Measurements from ENCODE around the gene PLEKHA7. TPM values are rescaled to one million over a fixed set of nuclear protein-coding genes. Genes with fewer than 3 reads are reported as not detected.
"Not testable (repeated sequence)": the region's sequence is repeated elsewhere in the genome, so short reads cannot be mapped to it uniquely, and the experiment has no call there.

PLEKHA7 gene
- total RNA-seq, 1 experiment from 2014 or later: 20.2 TPM

GRCh38 chr11:16933291-16933690, 80.9 kb downstream of the PLEKHA7 start:
- DNase-seq (ENCODE audit: low read depth): no peak
- in situ Hi-C loops (cut with HindIII; ENCODE audit: low pct_unique_long_range_greater_than_20kb, low sequenced_read_pairs): no loop called here

DNA sequence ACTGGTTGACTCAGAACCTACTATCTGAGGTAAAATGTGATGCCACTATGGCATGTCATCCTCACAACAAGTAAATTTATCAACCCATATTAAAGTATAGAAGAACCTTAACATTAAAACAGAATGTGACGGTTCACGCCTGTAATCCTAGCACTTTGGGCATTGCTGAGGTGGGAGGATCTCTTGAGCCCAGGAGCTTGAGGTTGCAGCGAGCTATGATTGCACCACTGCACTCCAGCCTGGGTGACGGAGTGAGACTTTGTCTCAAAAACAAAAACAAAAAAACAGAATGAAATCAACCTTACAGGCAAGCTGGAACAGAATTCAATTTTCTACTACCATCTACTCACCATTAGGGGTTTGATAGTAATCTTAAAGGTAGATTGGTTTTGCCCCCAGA, 86.2 kb downstream of the PLEKHA7 start:
- no peak for DNase-seq (ENCODE audit: low read depth)
- in situ Hi-C loops (cut with HindIII; ENCODE audit: low pct_unique_long_range_greater_than_20kb, low sequenced_read_pairs): no loop called here

DNA sequence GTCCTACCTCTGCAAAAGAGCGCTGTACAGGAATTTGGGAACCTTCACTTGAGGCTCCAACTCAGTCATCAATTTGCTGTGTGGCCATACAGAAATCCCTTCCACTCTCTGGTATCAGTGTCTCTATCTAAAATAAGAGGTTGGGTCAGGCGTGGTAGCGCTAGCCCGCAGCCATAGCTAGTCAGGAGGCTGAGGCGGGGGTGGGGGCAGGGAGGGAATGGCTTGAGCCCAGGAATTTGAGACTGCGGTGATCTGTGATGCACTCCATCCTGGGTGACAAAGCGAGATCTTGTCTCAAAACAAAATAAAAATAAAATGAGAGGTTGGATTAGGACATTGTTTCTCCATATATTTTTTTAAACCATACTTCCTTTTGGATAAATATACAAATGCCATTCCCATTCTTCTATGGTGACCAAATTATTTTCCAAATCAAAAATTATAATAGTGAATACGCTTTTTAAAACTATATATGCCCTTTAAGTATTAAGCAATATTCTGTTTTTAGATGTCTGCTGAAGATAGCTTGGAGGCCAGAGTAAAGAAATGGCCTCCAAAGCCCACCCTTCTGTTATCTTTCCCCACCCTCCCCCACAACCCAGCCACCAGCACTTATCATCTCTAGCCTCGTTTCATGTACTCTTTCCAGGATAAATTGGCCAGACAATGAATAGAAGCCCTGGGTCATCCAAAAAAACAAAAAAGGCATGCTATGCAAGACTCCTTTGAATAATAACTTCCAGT, 87.2 kb downstream of the PLEKHA7 start:
- peak; percentile 12 for DNase-seq (ENCODE audit: low read depth)
- in situ Hi-C loops (cut with HindIII; ENCODE audit: low pct_unique_long_range_greater_than_20kb, low sequenced_read_pairs): no loop called here

DNA sequence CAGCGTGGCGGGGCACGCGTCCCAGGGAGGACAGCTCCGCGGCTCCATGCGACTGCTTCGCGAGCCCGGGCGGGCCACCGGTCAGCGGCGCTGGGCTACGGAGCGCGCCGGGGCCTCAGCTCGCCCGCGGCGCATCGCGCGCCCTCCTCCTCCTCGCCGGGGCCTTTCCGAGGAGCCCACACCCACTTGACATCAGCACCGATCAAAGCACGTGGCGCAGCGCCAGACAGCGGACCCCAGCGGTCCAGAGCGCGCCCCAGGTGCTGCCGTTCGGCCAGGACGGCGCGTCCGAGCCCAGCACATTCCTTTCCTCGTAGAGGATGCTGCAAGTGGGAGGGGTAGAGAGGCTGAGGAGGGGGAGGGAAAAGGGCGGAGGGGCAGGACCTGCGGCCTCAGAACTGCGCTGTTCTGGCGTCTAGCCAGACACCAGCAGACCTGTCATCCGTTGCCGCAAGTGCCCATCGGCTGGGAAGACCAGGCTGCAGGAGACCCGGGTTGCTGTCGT, 88.6 kb downstream of the PLEKHA7 start:
- DNase-seq (ENCODE audit: low read depth): peak; percentile 77
- in situ Hi-C loops (cut with HindIII; ENCODE audit: low pct_unique_long_range_greater_than_20kb, low sequenced_read_pairs): no loop called here

- in situ Hi-C loops (cut with HindIII; ENCODE audit: low pct_unique_long_range_greater_than_20kb, low sequenced_read_pairs): no loop called here
Observed at GRCh38 chr11:16924826-16925560, 89.2 kb downstream of the PLEKHA7 start.

DNA sequence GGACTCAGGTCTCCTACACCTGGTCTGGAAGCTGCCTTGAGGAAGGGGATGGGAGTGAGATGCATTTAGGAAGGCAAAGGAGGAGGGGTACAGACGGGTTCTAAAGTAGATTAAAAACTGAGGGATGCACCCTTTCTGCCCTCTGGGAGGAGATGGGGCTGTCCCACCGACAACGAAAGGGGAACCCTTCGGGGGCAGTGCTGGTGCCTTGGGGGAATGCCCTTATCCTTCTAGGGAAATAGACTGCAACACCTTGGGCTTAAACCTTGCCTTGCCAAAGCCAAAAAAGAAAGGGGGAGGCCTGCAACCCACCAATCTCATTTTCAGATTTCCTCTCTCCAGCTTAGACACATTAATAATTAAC, 89.8 kb downstream of the PLEKHA7 start:
- in situ Hi-C loops (cut with HindIII; ENCODE audit: low pct_unique_long_range_greater_than_20kb, low sequenced_read_pairs): no loop called here
- DNase-seq (ENCODE audit: low read depth): no peak

More at GRCh38 chr11:16924826-16925560, 89.2 kb downstream of the PLEKHA7 start:
- peak; percentile 84 for DNase-seq (ENCODE audit: low read depth)

GRCh38 chr11:16923987-16924386, 90.2 kb downstream of the PLEKHA7 start:
- DNase-seq (ENCODE audit: low read depth): peak; percentile 21

GRCh38 chr11:16921668-16922067, 92.5 kb downstream of the PLEKHA7 start:
- in situ Hi-C loops (cut with HindIII; ENCODE audit: low pct_unique_long_range_greater_than_20kb, low sequenced_read_pairs): no loop called here
- no peak for DNase-seq (ENCODE audit: low read depth)

More at GRCh38 chr11:16923987-16924386, 90.2 kb downstream of the PLEKHA7 start:
- in situ Hi-C loops (cut with HindIII; ENCODE audit: low pct_unique_long_range_greater_than_20kb, low sequenced_read_pairs): no loop called here

DNA sequence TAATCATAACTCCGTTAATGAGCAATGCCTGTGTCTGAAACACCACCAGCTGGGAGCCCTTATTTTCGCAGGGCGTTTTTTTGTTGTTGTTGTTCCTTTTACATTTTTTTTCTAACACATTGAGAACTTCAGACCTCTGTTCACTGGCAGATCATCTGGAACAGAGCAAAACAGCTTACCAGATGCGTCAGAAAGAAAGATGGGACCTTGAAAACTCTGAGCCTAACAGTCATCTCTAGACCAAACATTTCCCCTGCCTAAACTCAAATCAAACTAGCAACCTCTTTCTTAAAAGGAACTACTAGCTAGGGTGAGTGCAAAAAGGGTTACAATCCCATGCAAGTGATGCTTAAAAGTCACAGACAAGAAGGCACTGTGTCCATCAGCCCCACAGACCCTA, 93.2 kb downstream of the PLEKHA7 start:
- in situ Hi-C loops (cut with HindIII; ENCODE audit: low pct_unique_long_range_greater_than_20kb, low sequenced_read_pairs): no loop called here
- DNase-seq (ENCODE audit: low read depth): no peak

DNA sequence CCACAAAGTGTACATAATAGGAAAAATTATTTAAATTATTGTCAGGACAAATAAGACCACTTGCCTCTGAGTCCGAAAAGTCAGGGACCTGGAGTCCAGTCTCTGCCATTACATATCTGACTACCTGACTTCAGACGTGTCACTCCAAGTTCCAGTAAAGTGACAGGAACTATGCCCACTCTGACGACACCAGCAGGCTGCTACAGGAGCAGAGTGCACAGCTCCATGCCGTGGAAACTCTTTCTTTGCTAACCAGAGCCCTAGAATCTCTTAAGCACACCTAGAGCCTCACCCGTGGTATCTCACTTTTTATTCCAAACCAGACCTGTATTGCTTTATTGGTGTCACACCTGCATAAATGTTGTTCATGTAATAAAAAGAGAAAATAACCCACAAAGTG, 93.7 kb downstream of the PLEKHA7 start:
- in situ Hi-C loops (cut with HindIII; ENCODE audit: low pct_unique_long_range_greater_than_20kb, low sequenced_read_pairs): no loop called here
- no peak for DNase-seq (ENCODE audit: low read depth)

DNA sequence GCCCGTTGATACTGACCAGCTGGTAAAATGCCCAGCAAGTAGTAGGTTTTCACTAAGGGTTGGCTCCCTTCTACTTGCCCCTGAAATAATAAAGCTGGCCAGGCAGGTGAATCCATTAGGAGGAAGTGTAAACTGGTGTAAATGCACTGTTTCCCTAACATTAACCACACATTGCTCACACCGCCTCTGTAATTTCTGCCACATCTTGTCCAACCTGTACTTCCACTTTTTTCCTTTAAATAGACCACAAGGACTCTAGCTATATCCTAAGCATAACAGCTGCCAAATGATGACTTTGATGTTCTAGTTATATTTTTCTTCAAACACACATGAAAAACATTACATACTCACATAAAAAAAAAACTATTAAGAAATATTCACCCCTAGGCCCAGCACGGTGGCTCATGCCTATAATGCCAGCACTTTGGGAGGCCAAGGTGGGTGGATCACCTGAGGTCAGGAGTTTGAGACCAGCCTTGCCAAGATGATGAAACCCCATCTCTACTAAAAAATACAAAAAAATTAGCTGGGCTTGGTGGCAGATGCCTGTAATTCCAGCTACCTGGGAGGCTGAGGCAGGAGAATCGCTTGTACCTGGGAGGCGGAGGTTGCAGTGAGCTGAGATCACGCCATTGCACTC, 95.6 kb downstream of the PLEKHA7 start:
- DNase-seq (ENCODE audit: low read depth); in situ Hi-C loops (cut with HindIII; ENCODE audit: low pct_unique_long_range_greater_than_20kb, low sequenced_read_pairs): not testable (repeated sequence)

DNA sequence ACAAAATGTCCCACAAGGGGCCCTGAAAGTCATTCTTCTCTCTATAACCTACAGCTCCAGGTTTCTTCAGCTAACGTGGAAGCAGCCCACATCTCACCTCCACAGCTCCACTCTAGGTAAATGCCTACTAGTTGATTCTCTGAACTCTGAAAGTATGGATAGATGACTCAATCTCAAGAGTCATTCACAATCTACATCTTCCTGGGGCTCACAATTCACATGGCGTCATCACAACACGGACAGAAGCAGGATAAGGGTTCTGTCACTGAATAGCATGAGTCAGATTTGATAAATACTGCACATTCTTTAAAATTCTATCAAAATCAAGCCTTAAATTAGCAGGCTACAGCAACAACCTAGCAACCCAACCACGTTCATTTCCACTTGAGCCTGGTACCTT, 96.3 kb downstream of the PLEKHA7 start:
- DNase-seq (ENCODE audit: low read depth): no peak
- in situ Hi-C loops (cut with HindIII; ENCODE audit: low pct_unique_long_range_greater_than_20kb, low sequenced_read_pairs): no loop called here

DNA sequence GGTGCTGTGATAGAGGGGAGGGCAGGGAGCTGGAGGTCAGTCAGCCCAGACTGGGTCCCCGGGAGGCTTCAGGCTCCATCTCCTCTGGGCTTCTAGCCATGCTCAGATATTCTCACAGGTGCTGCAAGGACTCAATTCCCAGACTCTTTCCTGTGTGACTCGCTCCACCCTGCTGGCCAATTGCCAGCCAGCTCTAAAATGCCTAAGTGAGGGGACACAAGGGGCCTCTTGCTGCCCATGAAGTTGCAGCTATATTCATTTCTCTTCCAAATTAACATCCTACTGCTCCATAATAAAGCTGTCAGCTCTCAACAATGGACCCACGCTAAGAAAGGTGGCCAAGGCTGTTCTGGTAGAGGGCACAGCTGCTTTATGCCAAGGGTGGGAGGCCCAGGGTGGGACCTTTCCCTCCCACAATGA, 101.5 kb downstream of the PLEKHA7 start:
- in situ Hi-C loops (cut with HindIII; ENCODE audit: low pct_unique_long_range_greater_than_20kb, low sequenced_read_pairs): no loop called here
- DNase-seq (ENCODE audit: low read depth): no peak

- in situ Hi-C loops (cut with HindIII; ENCODE audit: low pct_unique_long_range_greater_than_20kb, low sequenced_read_pairs): no loop called here
- no peak for DNase-seq (ENCODE audit: low read depth)
Observed at GRCh38 chr11:16911658-16912057, 102.6 kb downstream of the PLEKHA7 start.

- in situ Hi-C loops (cut with HindIII; ENCODE audit: low pct_unique_long_range_greater_than_20kb, low sequenced_read_pairs): no loop called here
- no peak for DNase-seq (ENCODE audit: low read depth)
Observed at GRCh38 chr11:16911186-16911585, 103.0 kb downstream of the PLEKHA7 start.

- no peak for DNase-seq (ENCODE audit: low read depth)
- in situ Hi-C loops (cut with HindIII; ENCODE audit: low pct_unique_long_range_greater_than_20kb, low sequenced_read_pairs): no loop called here
Observed at GRCh38 chr11:16909359-16910035, 104.7 kb downstream of the PLEKHA7 start.

DNA sequence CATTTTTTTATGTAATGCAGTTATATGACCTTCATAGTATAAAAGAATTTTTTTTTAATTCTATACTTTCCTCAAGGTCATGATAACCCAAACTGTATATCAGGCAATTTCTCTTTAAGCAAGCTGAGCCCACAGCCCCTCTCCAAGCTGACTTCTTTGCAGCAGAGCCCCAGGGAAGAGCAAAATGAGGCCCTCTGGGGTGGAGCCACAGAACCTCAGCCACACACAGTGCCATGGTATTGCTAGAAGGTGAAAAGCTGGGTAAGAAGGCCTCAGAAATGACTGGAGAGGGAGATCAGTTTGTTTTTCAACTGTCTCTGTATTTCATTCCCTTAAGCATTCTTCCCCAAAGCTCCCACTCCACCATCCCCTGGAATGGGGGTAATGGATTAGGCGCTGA, 108.8 kb downstream of the PLEKHA7 start:
- no peak for DNase-seq (ENCODE audit: low read depth)
- in situ Hi-C loops (cut with HindIII; ENCODE audit: low pct_unique_long_range_greater_than_20kb, low sequenced_read_pairs): no loop called here

DNA sequence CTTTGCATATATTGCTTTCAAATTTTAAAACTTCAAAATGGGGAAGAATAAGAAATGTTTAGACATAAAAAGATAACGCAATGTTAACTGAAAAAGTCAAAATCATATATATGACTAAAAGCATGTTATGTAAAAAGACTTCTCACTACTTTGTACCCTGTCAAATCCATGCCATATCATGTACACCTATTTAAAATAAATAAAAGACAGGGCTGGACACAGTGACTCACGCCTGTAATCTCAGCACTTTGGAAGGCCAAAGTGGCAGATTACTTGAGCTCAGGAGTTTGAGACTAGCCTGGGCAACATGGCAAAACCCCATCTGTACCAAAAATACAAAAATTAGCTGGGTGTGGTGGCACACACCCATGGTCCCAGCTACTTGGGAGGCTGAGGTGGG, 109.5 kb downstream of the PLEKHA7 start:
- DNase-seq (ENCODE audit: low read depth); in situ Hi-C loops (cut with HindIII; ENCODE audit: low pct_unique_long_range_greater_than_20kb, low sequenced_read_pairs): not testable (repeated sequence)
